ENCODE data around the gene CTSD. TPM values are rescaled to one million over a fixed set of nuclear protein-coding genes. Genes with fewer than 3 reads are reported as not detected.

The CTSD gene
- total RNA-seq, 1 donor from 2014 or later = 92.1 TPM

Other genes starting within 250 kb of the CTSD start
- 2.3 and 2.4 TPM in 2 replicates for gene DUSP8, start 191.7 kb downstream of the CTSD start, total RNA-seq
- not detected in 2 replicates for gene KRTAP5-1, start 178.6 kb downstream of the CTSD start, total RNA-seq
- not detected in 2 replicates for gene KRTAP5-2, start 165.6 kb downstream of the CTSD start, total RNA-seq
- not detected in 2 replicates for gene KRTAP5-3, start 155.5 kb downstream of the CTSD start, total RNA-seq
- not detected in 2 replicates for gene KRTAP5-4, start 141.8 kb downstream of the CTSD start, total RNA-seq
- gene KRTAP5-5, start 134.2 kb downstream of the CTSD start, total RNA-seq = not detected in 2 replicates
- not detected in 2 replicates for gene KRTAP5-6, start 66.7 kb downstream of the CTSD start, total RNA-seq
- gene IFITM10, start 13.3 kb downstream of the CTSD start, total RNA-seq = 0.32 and 0.52 TPM in 2 replicates
- gene SYT8, start 71.1 kb upstream of the CTSD start, total RNA-seq = not detected in 2 replicates
- gene TNNI2, start 75.1 kb upstream of the CTSD start, total RNA-seq = not detected in 2 replicates
- 257 and 262 TPM in 2 replicates for gene LSP1, start 89.2 kb upstream of the CTSD start, total RNA-seq
- 0.05 TPM in 1 of 2 replicates, not detected in the other for gene PRR33, start 128.0 kb upstream of the CTSD start, total RNA-seq
- gene TNNT3, start 155.8 kb upstream of the CTSD start, total RNA-seq = 0.64 and 0.70 TPM in 2 replicates
- 58.5 and 69.3 TPM in 2 replicates for gene MRPL23, start 183.4 kb upstream of the CTSD start, total RNA-seq
- gene H19, start 233.9 kb upstream of the CTSD start, total RNA-seq = not detected in 2 replicates